H9 (cell line): ENCODE data around the gene ITSN2. TPM values are rescaled to one million over a fixed set of nuclear protein-coding genes. Genes with fewer than 3 reads are reported as not detected.
"Not testable (repeated sequence)": the region's sequence is repeated elsewhere in the genome, so short reads cannot be mapped to it uniquely, and the experiment has no call there.

Experiments used
- DNase-seq: peaks from one replicate; pipeline ENCODE4 v3.0.0-alpha.2; 2017
- H2AFZ ChIP-seq: one replicate; pipeline ENCODE4 v1.6.1; 2013; ENCODE audit warnings: mild to moderate bottlenecking, low read length, control low read depth, moderate library complexity
- H2AK5ac ChIP-seq: 2 replicates; pipeline ENCODE4 v1.6.1; 2013; ENCODE audit warnings: low read length, control low read depth, mixed read lengths; ENCODE audit not compliant: insufficient read length
- H2BK120ac ChIP-seq: one replicate; pipeline ENCODE4 v1.6.1; 2013; ENCODE audit warnings: low read depth, mild to moderate bottlenecking, low read length, control low read depth, inconsistent platforms; ENCODE audit not compliant: poor library complexity, severe bottlenecking
- H2BK12ac ChIP-seq: 2 replicates; pipeline ENCODE4 v1.6.1; 2013; ENCODE audit warnings: low read length, control low read depth, mixed read lengths, low read depth; ENCODE audit not compliant: insufficient read length
- H2BK15ac ChIP-seq: 2 replicates; pipeline ENCODE4 v1.6.1; 2013; ENCODE audit warnings: low read depth, low read length, control low read depth
- H2BK20ac ChIP-seq: one replicate; pipeline ENCODE4 v1.6.1; 2013; ENCODE audit warnings: low read depth, mild to moderate bottlenecking, low read length, control low read depth, inconsistent platforms; ENCODE audit not compliant: poor library complexity, severe bottlenecking
- H2BK5ac ChIP-seq: 2 replicates; pipeline ENCODE4 v1.6.1; 2013; ENCODE audit warnings: low read length, control low read depth, mixed read lengths; ENCODE audit not compliant: insufficient read length
- H3K14ac ChIP-seq: 2 replicates; pipeline ENCODE4 v1.6.1; 2013; ENCODE audit warnings: low read length, control low read depth; ENCODE audit not compliant: insufficient read depth
- H3K18ac ChIP-seq: 2 replicates; pipeline ENCODE4 v1.6.1; 2013; ENCODE audit warnings: low read depth, mild to moderate bottlenecking, mixed read lengths, low read length, control low read depth; ENCODE audit not compliant: insufficient read length
- H3K23ac ChIP-seq: 2 replicates; pipeline ENCODE4 v1.6.1; 2013; ENCODE audit warnings: low read length, control low read depth, mixed read lengths, low read depth; ENCODE audit not compliant: insufficient read length
- H3K23me2 ChIP-seq: 2 replicates; pipeline ENCODE4 v1.6.1; 2013; ENCODE audit warnings: low read depth, mild to moderate bottlenecking, mixed read lengths, low read length, control low read depth; ENCODE audit not compliant: insufficient read length, poor library complexity, severe bottlenecking
- H3K27ac ChIP-seq: 2 replicates; pipeline ENCODE4 v1.5.1; 2013; ENCODE audit warnings: low read length, control low read depth, mixed read lengths, low read depth; ENCODE audit not compliant: insufficient read length
- H3K27me3 ChIP-seq: 2 replicates; pipeline ENCODE4 v1.6.1; 2013; ENCODE audit warnings: low read length, control low read depth, inconsistent platforms; ENCODE audit not compliant: insufficient read depth
- H3K4ac ChIP-seq: 2 replicates; pipeline ENCODE4 v1.6.1; 2013; ENCODE audit warnings: low read depth, mild to moderate bottlenecking, control low read depth, inconsistent platforms, low read length, moderate library complexity
- H3K4me1 ChIP-seq: 2 replicates; pipeline ENCODE4 v1.6.1; 2013; ENCODE audit warnings: low read length, control low read depth, inconsistent platforms; ENCODE audit not compliant: insufficient read depth
- H3K4me2 ChIP-seq: 2 replicates; pipeline ENCODE4 v1.6.1; 2013; ENCODE audit warnings: low read length, control low read depth, mixed read lengths; ENCODE audit not compliant: insufficient read length, insufficient read depth
- H3K56ac ChIP-seq: 2 replicates; pipeline ENCODE4 v1.6.1; 2013; ENCODE audit warnings: low read depth, mild to moderate bottlenecking, mixed read lengths, low read length, control low read depth; ENCODE audit not compliant: insufficient read length
- H3K79me1 ChIP-seq: 2 replicates; pipeline ENCODE4 v1.6.1; 2013; ENCODE audit warnings: low read depth, mild to moderate bottlenecking, moderate library complexity, low read length, control low read depth, inconsistent platforms; ENCODE audit not compliant: insufficient read depth, poor library complexity, severe bottlenecking
- H3K79me2 ChIP-seq: 2 replicates; pipeline ENCODE4 v1.6.1; 2013; ENCODE audit warnings: low read length, control low read depth, inconsistent platforms; ENCODE audit not compliant: insufficient read depth
- H3K9ac ChIP-seq: 2 replicates; pipeline ENCODE4 v1.6.1; 2013; ENCODE audit warnings: low read length, control low read depth, mixed read lengths; ENCODE audit not compliant: insufficient read length; ENCODE audit errors: extremely low read depth
- H3K9me3 ChIP-seq: one replicate; pipeline ENCODE4 v1.6.1; 2013; ENCODE audit warnings: low read depth, low read length, inconsistent platforms; ENCODE audit not compliant: control insufficient read depth
- H3T11ph ChIP-seq: one replicate; pipeline ENCODE4 v1.6.1; 2013; ENCODE audit warnings: mild to moderate bottlenecking, low read length, control low read depth, inconsistent platforms
- H4K20me1 ChIP-seq: one replicate; pipeline ENCODE4 v1.6.1; 2013; ENCODE audit not compliant: control insufficient read depth, insufficient read length, insufficient read depth
- H4K5ac ChIP-seq: 2 replicates; pipeline ENCODE4 v1.6.1; 2013; ENCODE audit warnings: low read depth, mild to moderate bottlenecking, mixed read lengths, low read length, control low read depth; ENCODE audit not compliant: insufficient read length
- H4K8ac ChIP-seq: replicated peaks from 2 replicates; pipeline ENCODE4 v1.6.1; 2013; ENCODE audit warnings: low read length, control low read depth, mixed read lengths, low read depth; ENCODE audit not compliant: insufficient read length
- H4K91ac ChIP-seq: 2 replicates; pipeline ENCODE4 v1.6.1; 2013; ENCODE audit warnings: low read depth, mild to moderate bottlenecking, moderate library complexity, mixed read lengths, low read length, control low read depth; ENCODE audit not compliant: insufficient read length
- H3K27ac Mint-ChIP-seq, 3 experiments: 2 replicates in 2 of 3; 3 replicates in 1 of 3; pipeline ENCODE4 v1.8.0; 2020 to 2021; ENCODE audit warnings: mixed read lengths in 3 of 3, mild to moderate bottlenecking in 1 of 3, moderate library complexity in 1 of 3
- H3K27me3 Mint-ChIP-seq: 2 replicates; pipeline ENCODE4 v1.8.0; 2021; ENCODE audit warnings: low read depth, mild to moderate bottlenecking, moderate library complexity, mixed read lengths
- H3K36me3 Mint-ChIP-seq, 3 experiments: 2 replicates in 2 of 3; 3 replicates in 1 of 3; pipeline ENCODE4 v1.8.0; 2020 to 2021; ENCODE audit warnings: low read depth in 3 of 3, mixed read lengths in 3 of 3; ENCODE audit not compliant: insufficient read depth in 1 of 3
- H3K4me1 Mint-ChIP-seq, 2 experiments: 2 replicates each; pipeline ENCODE4 v1.8.0; 2020; ENCODE audit warnings: mixed read lengths in 2 of 2
- H3K4me3 Mint-ChIP-seq, 2 experiments: 2 replicates in 1 of 2; 3 replicates in 1 of 2; pipeline ENCODE4 v1.8.0; 2020 to 2021; ENCODE audit warnings: mild to moderate bottlenecking in 2 of 2, mixed read lengths in 2 of 2, moderate library complexity in 1 of 2
- H3K9me3 Mint-ChIP-seq, 2 experiments: 2 replicates in 1 of 2; 3 replicates in 1 of 2; pipeline ENCODE4 v1.8.0; 2020; ENCODE audit warnings: mild to moderate bottlenecking in 2 of 2, mixed read lengths in 2 of 2, moderate library complexity in 1 of 2
- CTCF ChIP-seq: fragments of 200-600 bp; sonication (generic); conservative IDR thresholded peaks from 3 replicates; pipeline ENCODE4 v1.8.0; 2021; ENCODE audit warnings: antibody characterized with exemption, mild to moderate bottlenecking
- WGBS: extraction: QIAGEN DNeasy Blood & Tissue Kit; methylation state at CpG from one replicate; pipeline ENCODE4 v1.1.7; 2013; ENCODE audit warnings: missing lambda C conversion rate, low lambda C conversion rate, mixed read lengths; ENCODE audit not compliant: insufficient read length; ENCODE audit errors: extremely low coverage; 5-methylcytosine and 5-hydroxymethylcytosine counted together
- total RNA-seq: library from RNA; stranded (reverse); gene quantifications from 2 replicates; pipeline ENCODE4 v1.2.1, GENCODE V29; 2021

The ITSN2 gene
- total RNA-seq, 1 experiment from 2014 or later = 17.0 TPM

GRCh38 chr2:24339856-24340262 is 20.5 kb downstream of the ITSN2 start:
- H3K23ac ChIP-seq = no peak overlapping the region
- no peak overlapping the region for H3K27ac ChIP-seq
- H2BK20ac ChIP-seq = no peak overlapping the region
- H3K79me2 ChIP-seq = no peaks in the 10 kb centered on the region
- H3K23me2 ChIP-seq = no peaks in the 10 kb centered on the region
- no peak overlapping the region for H3K4ac ChIP-seq
- no peak overlapping the region for H3K4me2 ChIP-seq
- peaks cover 2% of the 10 kb centered on the region for H3K79me1 ChIP-seq
- H4K20me1 ChIP-seq = no peaks in the 10 kb centered on the region
- H3K36me3 Mint-ChIP-seq = peaks cover 0 to 4% (median 0%) of the 10 kb centered on the region in 3 experiments; a peak in 1 of 7 replicates
- H3K18ac ChIP-seq = no peak overlapping the region
- no peaks in the 10 kb centered on the region for H3K27me3 Mint-ChIP-seq
- no peak overlapping the region for H2AK5ac ChIP-seq
- no peak overlapping the region for H3T11ph ChIP-seq
- H2BK12ac ChIP-seq = no peak overlapping the region
- no peak overlapping the region for H4K8ac ChIP-seq
- no peaks in the 10 kb centered on the region for H3K27me3 ChIP-seq
- no peak overlapping the region for H2BK5ac ChIP-seq
- H3K4me1 ChIP-seq = no peaks in the 10 kb centered on the region; the same call in 1 of the 2 replicates
- WGBS = no CpG with 5 or more reads among the region's 6 CpGs
- H3K9me3 Mint-ChIP-seq = no peaks in the 10 kb centered on the region
- no peaks in the 10 kb centered on the region for H3K9me3 ChIP-seq
- H3K4me3 Mint-ChIP-seq = no peak overlapping the region
- H2BK15ac ChIP-seq = no peak overlapping the region
- no peak overlapping the region for H3K56ac ChIP-seq
- no peak for DNase-seq
- H2AFZ ChIP-seq = no peak overlapping the region
- H3K9ac ChIP-seq = no peak overlapping the region
- no peak overlapping the region for H2BK120ac ChIP-seq
- H3K14ac ChIP-seq = no peak overlapping the region
- no peak overlapping the region for H4K5ac ChIP-seq
- H4K91ac ChIP-seq = no peak overlapping the region
- TF ChIP-seq CTCF = no peak
- H3K27ac Mint-ChIP-seq = peak overlapping the region in 1 of 3 experiments; percentile 76; a peak in 1 of 7 replicates
- H3K4me1 Mint-ChIP-seq = peaks cover 22 to 30% of the 10 kb centered on the region in 2 experiments

- H3K79me1 ChIP-seq, H4K8ac ChIP-seq, H4K5ac ChIP-seq, H4K20me1 ChIP-seq, H3K4me2 ChIP-seq, H3K4me1 ChIP-seq, H3K27ac ChIP-seq, H3K9me3 ChIP-seq, H2AFZ ChIP-seq, H3K9ac ChIP-seq, H3K79me2 ChIP-seq, DNase-seq, H3K23me2 ChIP-seq, H3K56ac ChIP-seq, H3K18ac ChIP-seq, H3K4me3 Mint-ChIP-seq, H3T11ph ChIP-seq, H3K9me3 Mint-ChIP-seq, H2BK12ac ChIP-seq, H3K23ac ChIP-seq, H2BK120ac ChIP-seq, H3K14ac ChIP-seq, H3K4ac ChIP-seq, H3K36me3 Mint-ChIP-seq, H3K27me3 ChIP-seq, H3K27me3 Mint-ChIP-seq, H4K91ac ChIP-seq, H2BK20ac ChIP-seq, H2BK5ac ChIP-seq, H2BK15ac ChIP-seq, H2AK5ac ChIP-seq: not testable (repeated sequence)
- Mint-ChIP-seq H3K4me1 (peaks cover 22 to 30% of the 10 kb centered on the region in 2 experiments), H3K27ac (peak overlapping the region in 2 of 3 experiments; percentile 37 to 76; a peak in 3 of 7 replicates)
- WGBS = no CpG with 5 or more reads among the region's 9 CpGs
Measured at GRCh38 chr2:24339098-24339497, 21.2 kb downstream of the ITSN2 start.
